ENCODE measurements around the gene RAB36. TPM values are rescaled to one million over a fixed set of nuclear protein-coding genes. Genes with fewer than 3 reads are reported as not detected.

The RAB36 gene
- total and polyA plus RNA-seq, 2 donors (not counting 1 experiment from before 2014, with no cell fraction given) = 1.1 to 3.3 TPM

DNA sequence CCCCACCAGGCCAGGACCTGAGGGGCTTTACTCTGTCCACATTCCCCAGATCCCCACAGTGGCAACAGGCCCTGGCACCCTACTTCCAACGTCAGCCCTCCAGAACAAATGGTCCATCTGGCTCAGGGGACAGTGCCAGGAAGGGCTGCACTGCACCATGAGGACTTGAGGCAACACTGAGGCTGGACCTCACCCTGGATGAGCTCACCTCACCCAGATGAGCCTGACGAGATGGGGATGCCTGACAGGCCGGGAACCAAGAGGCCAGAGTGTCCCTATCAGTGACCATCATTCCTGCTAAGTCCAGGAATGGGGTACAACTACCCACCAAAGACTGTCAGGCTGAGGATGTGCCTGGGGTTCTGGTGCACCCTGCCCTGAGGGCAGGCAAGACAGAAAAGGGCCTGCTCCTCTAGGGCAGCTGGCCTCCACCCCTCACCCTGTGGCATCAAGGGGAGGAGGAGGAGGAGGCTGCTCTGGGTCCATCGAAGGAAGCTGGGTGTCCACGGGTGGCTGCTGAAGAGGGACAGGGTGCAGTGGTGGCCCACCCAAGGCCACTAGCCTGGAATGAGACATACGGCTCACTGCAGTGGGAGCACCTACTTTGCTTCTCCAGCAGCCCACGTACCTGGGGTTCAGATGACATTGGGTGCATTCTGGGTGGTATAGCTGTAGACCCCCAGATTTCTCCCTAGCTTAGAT is 18.1 kb upstream of the RAB36 start:
- Mint-ChIP-seq H3K27me3 (no peaks in the 10 kb centered on the region), H3K4me3 (no peak overlapping the region), H3K27ac (no peak overlapping the region), H3K9me3 (ENCODE audit: insufficient read depth) (no peaks in the 10 kb centered on the region), H3K4me1 (peaks cover 4% of the 10 kb centered on the region)
- TF ChIP-seq EZH2 (IDR thresholded peaks at IDR 0.05; ENCODE audit: borderline replicate concordance, insufficient read depth, low read depth, low read length, poor library complexity, severe bottlenecking) = no peak
- TF ChIP-seq, protein P1, sequence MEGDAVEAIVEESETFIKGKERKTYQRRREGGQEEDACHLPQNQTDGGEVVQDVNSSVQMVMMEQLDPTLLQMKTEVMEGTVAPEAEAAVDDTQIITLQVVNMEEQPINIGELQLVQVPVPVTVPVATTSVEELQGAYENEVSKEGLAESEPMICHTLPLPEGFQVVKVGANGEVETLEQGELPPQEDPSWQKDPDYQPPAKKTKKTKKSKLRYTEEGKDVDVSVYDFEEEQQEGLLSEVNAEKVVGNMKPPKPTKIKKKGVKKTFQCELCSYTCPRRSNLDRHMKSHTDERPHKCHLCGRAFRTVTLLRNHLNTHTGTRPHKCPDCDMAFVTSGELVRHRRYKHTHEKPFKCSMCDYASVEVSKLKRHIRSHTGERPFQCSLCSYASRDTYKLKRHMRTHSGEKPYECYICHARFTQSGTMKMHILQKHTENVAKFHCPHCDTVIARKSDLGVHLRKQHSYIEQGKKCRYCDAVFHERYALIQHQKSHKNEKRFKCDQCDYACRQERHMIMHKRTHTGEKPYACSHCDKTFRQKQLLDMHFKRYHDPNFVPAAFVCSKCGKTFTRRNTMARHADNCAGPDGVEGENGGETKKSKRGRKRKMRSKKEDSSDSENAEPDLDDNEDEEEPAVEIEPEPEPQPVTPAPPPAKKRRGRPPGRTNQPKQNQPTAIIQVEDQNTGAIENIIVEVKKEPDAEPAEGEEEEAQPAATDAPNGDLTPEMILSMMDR (IDR thresholded peaks at IDR 0.05) = no peak
- ATAC-seq (ENCODE audit: low read depth) = no peak
- Histone ChIP-seq H3K79me2 (ENCODE audit: control insufficient read depth, insufficient read depth, low read length) (no peaks in the 10 kb centered on the region), H3K4me3 (ENCODE audit: control extremely low read depth in 1 of 5, extremely low read depth in 1 of 5, insufficient read depth in 1 of 5, low read depth in 2 of 5, low read length in 4 of 5) (no peak overlapping the region), H2AFZ (ENCODE audit: insufficient read depth, low read depth, low read length, poor library complexity, severe bottlenecking) (no peak overlapping the region), H3K9me3 (ENCODE audit: control extremely low read depth in 1 of 3, control insufficient read depth in 2 of 3, insufficient read depth in 1 of 3, low read length in 2 of 3) (no peaks in the 10 kb centered on the region), H3K4me2 (replicated peaks; ENCODE audit: low read depth, low read length, poor library complexity, severe bottlenecking) (no peak overlapping the region), H3K27ac (ENCODE audit: low read length in 2 of 2) (no peak overlapping the region), H3K27me3 (replicated peaks in 1 of 4; ENCODE audit: control extremely low read depth in 1 of 4, control insufficient read depth in 3 of 4, insufficient read depth in 4 of 4, low read length in 3 of 4) (no peaks in the 10 kb centered on the region), H3K4me1 (ENCODE audit: control insufficient read depth in 2 of 2, insufficient read depth in 2 of 2, low read length in 2 of 2) (no peaks in the 10 kb centered on the region), H4K20me1 (ENCODE audit: control insufficient read depth, insufficient read depth, low read length, poor library complexity, severe bottlenecking) (no peaks in the 10 kb centered on the region), H3K9ac (ENCODE audit: low read length) (no peak overlapping the region), H3K36me3 (replicated peaks in 1 of 2; ENCODE audit: control extremely low read depth in 1 of 2, control insufficient read depth in 1 of 2, extremely low read depth in 1 of 2, insufficient read depth in 2 of 2, low read length in 1 of 2) (no peaks in the 10 kb centered on the region)
- intact Hi-C loops (cut with micrococcal nuclease) = no loop called here
- CTCF ChIA-PET = interaction anchor here (0.8 to 17.0 kb wide), 16 partner anchors 8 to 374 kb away, joined by 3 to 556 read pairs (median 6); partner anchors contain the start of gene RAB36
- DNase-seq = no peak
- POLR2A ChIA-PET = interaction anchor here (1.4 kb wide), 1 partner anchor 167 kb away, joined by 4 read pairs; no protein-coding TSS in a partner anchor
- 95% methylated on average over 6 of the region's 7 CpGs for WGBS (ENCODE audit: insufficient coverage)

DNA sequence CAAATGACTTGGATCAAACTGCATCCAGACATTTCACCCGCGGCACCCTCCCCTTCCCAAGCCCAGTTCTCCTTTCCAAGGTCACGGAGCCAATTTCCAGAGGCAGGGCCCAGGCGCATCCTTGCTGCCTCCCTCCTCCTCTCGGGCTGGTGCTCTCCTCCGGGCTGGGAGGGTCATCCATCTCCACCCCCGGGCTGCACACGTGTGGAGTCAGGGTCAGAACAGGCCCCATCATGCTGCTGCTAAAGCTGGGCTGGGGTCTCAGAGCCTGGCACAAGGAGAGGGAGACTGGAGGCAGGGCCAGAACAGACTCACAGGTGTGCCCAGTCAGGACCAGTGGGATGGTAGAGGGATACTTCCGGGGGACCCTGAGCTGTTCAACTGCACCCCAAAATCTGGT is 17.5 kb upstream of the RAB36 start:
- no peaks in the 10 kb centered on the region for H3K9me3 Mint-ChIP-seq (ENCODE audit: insufficient read depth)
- no peak for ATAC-seq (ENCODE audit: low read depth)
- no peak overlapping the region for H2AFZ ChIP-seq (ENCODE audit: insufficient read depth, low read depth, low read length, poor library complexity, severe bottlenecking)

More for the DNA sequence above, 17.5 kb upstream of the RAB36 start:
- no peak overlapping the region for H3K4me3 Mint-ChIP-seq
- no peaks in the 10 kb centered on the region for H3K79me2 ChIP-seq (ENCODE audit: control insufficient read depth, insufficient read depth, low read length)
- TF ChIP-seq, protein P1 (IDR thresholded peaks at IDR 0.05) = no peak
- no peak for TF ChIP-seq EZH2 (IDR thresholded peaks at IDR 0.05; ENCODE audit: borderline replicate concordance, insufficient read depth, low read depth, low read length, poor library complexity, severe bottlenecking)
- WGBS (ENCODE audit: insufficient coverage) = 86% methylated on average over 6 of the region's 9 CpGs
- CTCF ChIA-PET = interaction anchor here (0.8 to 17.0 kb wide), 25 partner anchors 9 to 374 kb away, joined by 3 to 556 read pairs (median 5); partner anchors contain the start of genes RAB36 and RSPH14
- no peak overlapping the region for H3K27ac Mint-ChIP-seq
- no peak overlapping the region for H3K4me3 ChIP-seq (ENCODE audit: control extremely low read depth in 1 of 5, extremely low read depth in 1 of 5, insufficient read depth in 1 of 5, low read depth in 2 of 5, low read length in 4 of 5)
- DNase-seq = no peak
- H3K27ac ChIP-seq (ENCODE audit: low read length in 2 of 2) = no peak overlapping the region
- POLR2A ChIA-PET = interaction anchor here (1.4 kb wide), 1 partner anchor 167 kb away, joined by 4 read pairs; no protein-coding TSS in a partner anchor
- no peak overlapping the region for H3K4me2 ChIP-seq (replicated peaks; ENCODE audit: low read depth, low read length, poor library complexity, severe bottlenecking)
- H3K9me3 ChIP-seq (ENCODE audit: control extremely low read depth in 1 of 3, control insufficient read depth in 2 of 3, insufficient read depth in 1 of 3, low read length in 2 of 3) = no peaks in the 10 kb centered on the region
- intact Hi-C loops (cut with micrococcal nuclease) = loop anchor here (1.0 kb wide), 4 partner anchors 155 to 540 kb away; no protein-coding TSS in a partner anchor
- no peaks in the 10 kb centered on the region for H3K27me3 ChIP-seq (replicated peaks in 1 of 4; ENCODE audit: control extremely low read depth in 1 of 4, control insufficient read depth in 3 of 4, insufficient read depth in 4 of 4, low read length in 3 of 4)
- H3K27me3 Mint-ChIP-seq = no peaks in the 10 kb centered on the region
- H3K36me3 ChIP-seq (replicated peaks in 1 of 2; ENCODE audit: control extremely low read depth in 1 of 2, control insufficient read depth in 1 of 2, extremely low read depth in 1 of 2, insufficient read depth in 2 of 2, low read length in 1 of 2) = no peaks in the 10 kb centered on the region
- no peaks in the 10 kb centered on the region for H4K20me1 ChIP-seq (ENCODE audit: control insufficient read depth, insufficient read depth, low read length, poor library complexity, severe bottlenecking)
- peaks cover 4% of the 10 kb centered on the region for H3K4me1 Mint-ChIP-seq
- no peaks in the 10 kb centered on the region for H3K4me1 ChIP-seq (ENCODE audit: control insufficient read depth in 2 of 2, insufficient read depth in 2 of 2, low read length in 2 of 2)
- no peak overlapping the region for H3K9ac ChIP-seq (ENCODE audit: low read length)

Measured in B cell (primary cell).